ENCODE data around the gene SH3RF3. TPM values are rescaled to one million over a fixed set of nuclear protein-coding genes. Genes with fewer than 3 reads are reported as not detected.

SH3RF3 gene
- total RNA-seq, 2 donors from 2014 or later, result 37.4 to 61.7 TPM

DNA sequence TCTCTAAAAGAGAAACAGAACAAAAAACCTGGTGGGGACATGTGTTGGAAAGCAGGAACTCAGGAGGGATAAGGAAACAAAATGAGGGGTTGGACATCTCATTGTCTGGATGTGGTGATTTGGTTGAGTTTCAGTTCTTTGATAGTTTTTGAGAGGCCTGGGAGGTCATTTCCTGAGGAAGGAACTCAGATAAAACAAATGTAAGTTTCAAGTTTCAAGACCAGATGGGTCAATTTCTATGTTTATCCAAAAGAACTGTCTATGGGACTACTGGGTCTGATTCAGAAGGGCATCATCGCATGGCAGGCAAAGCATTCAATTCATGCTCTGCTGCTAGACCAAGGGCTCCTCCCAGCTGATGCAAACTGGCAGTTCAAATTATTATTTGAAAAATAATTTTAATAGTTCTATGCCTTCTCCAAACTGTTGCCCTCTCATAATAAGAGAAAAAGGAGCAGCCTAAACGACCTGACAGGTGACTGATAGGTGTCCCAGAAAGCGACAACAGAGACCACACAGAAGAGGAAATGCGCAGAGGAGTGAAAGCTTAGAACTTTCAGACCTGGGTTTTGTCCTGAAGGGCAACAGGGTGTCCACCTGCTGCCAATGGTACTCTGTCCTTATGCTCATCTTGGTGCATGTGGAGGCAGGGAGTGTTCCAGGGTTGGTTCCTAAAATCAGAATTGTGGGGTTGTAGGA, 39.3 kb upstream of the SH3RF3 start:
- DNase-seq (ENCODE audit: low spot score) (no peak), ATAC-seq (ENCODE audit: insufficient number of reproducible peaks, low FRiP score, low read depth) (no peak)
- no peaks in the 10 kb centered on the region for H3K36me3 ChIP-seq
- H3K27me3 ChIP-seq (replicated peaks; ENCODE audit: insufficient read depth), result no peaks in the 10 kb centered on the region
- no peak overlapping the region for H3K27ac ChIP-seq
- H3K4me3 ChIP-seq, result no peak overlapping the region
- H3K9me3 ChIP-seq, result no peaks in the 10 kb centered on the region
- no peaks in the 10 kb centered on the region for H3K4me1 ChIP-seq (ENCODE audit: control insufficient read depth in 1 of 2, low read depth in 2 of 2)
- TF ChIP-seq, protein P1, sequence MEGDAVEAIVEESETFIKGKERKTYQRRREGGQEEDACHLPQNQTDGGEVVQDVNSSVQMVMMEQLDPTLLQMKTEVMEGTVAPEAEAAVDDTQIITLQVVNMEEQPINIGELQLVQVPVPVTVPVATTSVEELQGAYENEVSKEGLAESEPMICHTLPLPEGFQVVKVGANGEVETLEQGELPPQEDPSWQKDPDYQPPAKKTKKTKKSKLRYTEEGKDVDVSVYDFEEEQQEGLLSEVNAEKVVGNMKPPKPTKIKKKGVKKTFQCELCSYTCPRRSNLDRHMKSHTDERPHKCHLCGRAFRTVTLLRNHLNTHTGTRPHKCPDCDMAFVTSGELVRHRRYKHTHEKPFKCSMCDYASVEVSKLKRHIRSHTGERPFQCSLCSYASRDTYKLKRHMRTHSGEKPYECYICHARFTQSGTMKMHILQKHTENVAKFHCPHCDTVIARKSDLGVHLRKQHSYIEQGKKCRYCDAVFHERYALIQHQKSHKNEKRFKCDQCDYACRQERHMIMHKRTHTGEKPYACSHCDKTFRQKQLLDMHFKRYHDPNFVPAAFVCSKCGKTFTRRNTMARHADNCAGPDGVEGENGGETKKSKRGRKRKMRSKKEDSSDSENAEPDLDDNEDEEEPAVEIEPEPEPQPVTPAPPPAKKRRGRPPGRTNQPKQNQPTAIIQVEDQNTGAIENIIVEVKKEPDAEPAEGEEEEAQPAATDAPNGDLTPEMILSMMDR (IDR thresholded peaks at IDR 0.05), result no peak

GRCh38 chr2:109091526-109091925, 37.5 kb upstream of the SH3RF3 start:
- no peak for DNase-seq (ENCODE audit: low spot score)
- Histone ChIP-seq H3K9me3 (no peaks in the 10 kb centered on the region), H3K36me3 (no peaks in the 10 kb centered on the region), H3K27ac (no peak overlapping the region), H3K27me3 (replicated peaks; ENCODE audit: insufficient read depth) (no peaks in the 10 kb centered on the region), H3K4me3 (no peak overlapping the region), H3K4me1 (ENCODE audit: control insufficient read depth in 1 of 2, low read depth in 2 of 2) (no peaks in the 10 kb centered on the region)
- TF ChIP-seq, protein P1 (IDR thresholded peaks at IDR 0.05), result no peak
- ATAC-seq (ENCODE audit: insufficient number of reproducible peaks, low FRiP score, low read depth), result no peak

- no peaks in the 10 kb centered on the region for H3K27me3 ChIP-seq (replicated peaks; ENCODE audit: insufficient read depth)
Observed at GRCh38 chr2:109094144-109094543, 34.9 kb upstream of the SH3RF3 start.

DNA sequence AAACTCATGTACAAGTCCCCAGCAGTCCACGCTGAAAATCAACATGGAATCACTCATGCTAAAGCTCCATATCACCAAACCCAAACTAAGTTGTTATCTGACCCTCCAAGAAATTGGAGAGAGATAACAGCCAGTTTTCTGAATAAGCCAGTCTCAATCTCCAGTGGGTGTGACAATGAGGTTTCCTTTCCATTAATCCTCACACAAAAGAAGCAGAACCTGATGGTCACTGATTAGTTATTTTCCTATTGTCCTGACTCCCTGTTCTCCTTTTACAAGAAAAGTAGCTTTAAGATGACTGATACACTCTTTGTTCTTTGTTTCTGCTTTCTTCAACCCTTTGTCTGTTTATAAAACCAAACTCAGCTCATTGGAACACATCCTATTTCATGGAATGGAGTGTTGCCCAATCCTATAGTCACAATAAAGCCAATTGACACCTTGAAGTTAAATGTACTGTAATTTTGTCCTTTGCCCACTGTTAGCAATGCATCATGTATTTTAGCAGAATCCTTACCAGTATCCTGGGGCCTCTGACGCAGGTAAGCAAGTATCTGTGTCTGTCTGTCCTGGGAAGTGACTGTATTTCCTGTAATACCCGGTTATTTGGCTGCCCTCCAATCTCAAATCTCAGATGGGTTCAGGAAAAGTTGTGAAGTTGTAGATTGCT, 30.6 kb upstream of the SH3RF3 start:
- Histone ChIP-seq H3K27ac (no peak overlapping the region), H3K36me3 (no peaks in the 10 kb centered on the region), H3K27me3 (replicated peaks; ENCODE audit: insufficient read depth) (peaks cover 4% of the 10 kb centered on the region), H3K4me1 (ENCODE audit: control insufficient read depth in 1 of 2, low read depth in 2 of 2) (no peaks in the 10 kb centered on the region), H3K9me3 (no peaks in the 10 kb centered on the region), H3K4me3 (no peak overlapping the region)
- ATAC-seq (ENCODE audit: insufficient number of reproducible peaks, low FRiP score, low read depth), result no peak
- TF ChIP-seq, protein P1 (IDR thresholded peaks at IDR 0.05), result no peak
- no peak for DNase-seq (ENCODE audit: low spot score)

More at GRCh38 chr2:109094144-109094543, 34.9 kb upstream of the SH3RF3 start:
- H3K27ac ChIP-seq, result no peak overlapping the region
- TF ChIP-seq, protein P1 (IDR thresholded peaks at IDR 0.05), result no peak
- no peaks in the 10 kb centered on the region for H3K36me3 ChIP-seq
- H3K4me3 ChIP-seq, result no peak overlapping the region
- H3K9me3 ChIP-seq, result no peaks in the 10 kb centered on the region
- no peak for DNase-seq (ENCODE audit: low spot score)
- ATAC-seq (ENCODE audit: insufficient number of reproducible peaks, low FRiP score, low read depth), result no peak
- no peaks in the 10 kb centered on the region for H3K4me1 ChIP-seq (ENCODE audit: control insufficient read depth in 1 of 2, low read depth in 2 of 2)

DNA sequence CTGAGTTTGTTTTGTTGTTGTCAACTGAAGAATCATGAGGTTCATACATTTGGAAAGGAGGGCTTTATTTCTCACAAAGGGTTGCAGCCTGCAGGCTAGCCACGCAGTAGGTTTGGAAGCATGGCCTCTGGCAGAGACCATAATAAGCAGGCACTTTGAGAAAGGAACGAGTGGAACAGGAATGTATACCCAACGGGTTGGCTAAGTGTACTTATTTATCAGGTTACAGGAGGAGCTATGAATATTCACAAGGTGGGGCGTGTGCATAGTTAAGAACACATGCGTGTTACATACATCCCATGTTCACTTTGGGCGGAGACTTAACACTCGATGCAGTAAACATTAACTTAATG, 30.1 kb upstream of the SH3RF3 start:
- DNase-seq (ENCODE audit: low spot score) (no peak), ATAC-seq (ENCODE audit: insufficient number of reproducible peaks, low FRiP score, low read depth) (no peak)
- H3K36me3 ChIP-seq, result no peaks in the 10 kb centered on the region
- no peak overlapping the region for H3K27ac ChIP-seq
- H3K4me1 ChIP-seq (ENCODE audit: control insufficient read depth in 1 of 2, low read depth in 2 of 2), result no peaks in the 10 kb centered on the region
- no peak overlapping the region for H3K4me3 ChIP-seq
- H3K27me3 ChIP-seq (replicated peaks; ENCODE audit: insufficient read depth), result peaks cover 4% of the 10 kb centered on the region
- no peaks in the 10 kb centered on the region for H3K9me3 ChIP-seq
- TF ChIP-seq, protein P1 (IDR thresholded peaks at IDR 0.05), result no peak

Data from thoracic aorta (tissue), 2 donors.